Measurements from ENCODE around the gene ZCCHC14. TPM values are rescaled to one million over a fixed set of nuclear protein-coding genes. Genes with fewer than 3 reads are reported as not detected.

Gene ZCCHC14
- total and polyA plus RNA-seq, 2 of the 8 experiments (the other 6 are each of a cell fraction or from before 2014, with no cell fraction given): 8.2 to 28.2 TPM

- no peaks in the 10 kb centered on the region for H3K9me3 ChIP-seq (ENCODE audit: insufficient read depth in 2 of 2, low read depth in 1 of 2, low read length in 1 of 2)
- no peaks in the 10 kb centered on the region for H3K23me2 ChIP-seq (ENCODE audit: low read depth, low read length)
- 91% methylated on average over 13 of the region's 13 CpGs; no CpG with 5 or more reads in 1 of the 2 experiments for WGBS, 2 experiments (ENCODE audit: extremely low coverage in 1 of 2, insufficient coverage in 1 of 2, insufficient read length in 1 of 2, insufficient replicate concordance in 2 of 2, low coverage in 1 of 2, low lambda C conversion rate in 2 of 2, missing lambda C conversion rate in 1 of 2)
- no peak overlapping the region for H3K56ac ChIP-seq (replicated peaks; ENCODE audit: insufficient read length, low read depth, low read length)
- no peak overlapping the region for H2BK20ac ChIP-seq (ENCODE audit: low read length)
- peaks cover 2 to 5% of the 10 kb centered on the region in 2 experiments for H4K20me1 ChIP-seq (replicated peaks in 1 of 2; ENCODE audit: control insufficient read depth in 1 of 2, insufficient read depth in 2 of 2, low read length in 2 of 2)
- no peak overlapping the region for H2BK15ac ChIP-seq (ENCODE audit: low read length)
- no peak overlapping the region for H3K14ac ChIP-seq (ENCODE audit: insufficient read length)
- no peak overlapping the region for H3K27ac ChIP-seq (ENCODE audit: low read depth, low read length)
- no peak overlapping the region for H3K18ac ChIP-seq (ENCODE audit: extremely low read depth, low read length)
- no peak overlapping the region for H2BK12ac ChIP-seq (ENCODE audit: low read depth, low read length)
- DNase-seq (ENCODE audit: low read depth in 1 of 2, low spot score in 2 of 2): no peak
- H3K23ac ChIP-seq (ENCODE audit: insufficient read length): no peak overlapping the region
- no peak overlapping the region for H2AK5ac ChIP-seq (ENCODE audit: low read depth, low read length)
- no peak for FAIRE-seq
- no peaks in the 10 kb centered on the region for H3K79me1 ChIP-seq (ENCODE audit: low read depth, low read length)
- H2BK5ac ChIP-seq (ENCODE audit: low read depth, low read length): no peak overlapping the region
- H2AFZ ChIP-seq (ENCODE audit: low read length): no peak overlapping the region
- no peak overlapping the region for H3K4me3 ChIP-seq (ENCODE audit: extremely low read depth in 1 of 4, insufficient read depth in 2 of 4, low read depth in 3 of 4, low read length in 4 of 4)
- H2BK120ac ChIP-seq (replicated peaks; ENCODE audit: low read depth, low read length): no peak overlapping the region
- no peak overlapping the region for H3K4me2 ChIP-seq (ENCODE audit: insufficient read depth in 1 of 2, low read depth in 2 of 2, low read length in 2 of 2)
- H4K8ac ChIP-seq (ENCODE audit: extremely low read depth, insufficient read depth, low read length): no peak overlapping the region
- no peak overlapping the region for H4K5ac ChIP-seq (ENCODE audit: insufficient read length, low read depth, low read length)
- H3K4me1 ChIP-seq (replicated peaks in 1 of 4; ENCODE audit: control insufficient read depth in 3 of 4, insufficient read depth in 4 of 4, low read length in 3 of 4): no peaks in the 10 kb centered on the region
- no peaks in the 10 kb centered on the region for H3K27me3 ChIP-seq (replicated peaks in 1 of 4; ENCODE audit: control insufficient read depth in 3 of 4, extremely low read depth in 1 of 4, insufficient read depth in 3 of 4, low read length in 3 of 4)
- POLR2A ChIA-PET (ENCODE audit: partially characterized antibody): interaction anchor here (1.2 kb wide), 1 partner anchor 12 kb away, joined by 5 read pairs; no protein-coding TSS in a partner anchor
- H3K9ac ChIP-seq (replicated peaks in 1 of 4; ENCODE audit: extremely low read depth in 1 of 4, low read depth in 3 of 4, low read length in 3 of 4): no peak overlapping the region
- H3K79me2 ChIP-seq (ENCODE audit: control insufficient read depth in 1 of 2, insufficient read depth in 2 of 2, low read length in 2 of 2): no peaks in the 10 kb centered on the region
- H4K91ac ChIP-seq (replicated peaks; ENCODE audit: insufficient read length, low read length): no peak overlapping the region
- no peak overlapping the region for H3K4ac ChIP-seq (replicated peaks; ENCODE audit: insufficient read length, low read depth, low read length)
- peaks cover under 1 to 28% (median 14%) of the 10 kb centered on the region in 4 experiments; a peak in 6 of 8 replicates for H3K36me3 ChIP-seq (ENCODE audit: control insufficient read depth in 2 of 4, insufficient read depth in 4 of 4, low read length in 3 of 4)
- CTCF ChIA-PET (ENCODE audit: partially characterized antibody): interaction anchor here (1.1 to 2.5 kb wide), 10 partner anchors 9 to 229 kb away, joined by 3 to 10 read pairs (median 6); no protein-coding TSS in a partner anchor
These were observed 75.3 kb downstream of the ZCCHC14 start for GRCh38 chr16:87417528-87417910.
